ENCODE measurements around the gene PSAT1. TPM values are rescaled to one million over a fixed set of nuclear protein-coding genes. Genes with fewer than 3 reads are reported as not detected.

PSAT1 gene
- total RNA-seq, 4 donors from 2014 or later = 2.5 to 6.6 (median 4.3) TPM

- Histone ChIP-seq H3K4me1 (no peaks in the 10 kb centered on the region), H3K27ac (no peak overlapping the region), H3K27me3 (no peaks in the 10 kb centered on the region), H3K4me3 (no peak overlapping the region), H3K36me3 (no peaks in the 10 kb centered on the region), H3K9me3 (no peaks in the 10 kb centered on the region)
- no peak for ATAC-seq
- no peak for TF ChIP-seq POLR2AphosphoS5 (IDR thresholded peaks at IDR 0.05)
- TF ChIP-seq CTCF (IDR thresholded peaks at IDR 0.05) = no peak
- no peak for TF ChIP-seq EP300 (IDR thresholded peaks at IDR 0.05)
- TF ChIP-seq POLR2A (IDR thresholded peaks at IDR 0.05) = no peak
Observed at GRCh38 chr9:78354324-78354973, 57.5 kb downstream of the PSAT1 start.

GRCh38 chr9:78354989-78355388, 58.1 kb downstream of the PSAT1 start:
- no peaks in the 10 kb centered on the region for H3K9me3 ChIP-seq
- no peak overlapping the region for H3K4me3 ChIP-seq
- 51 to 76% methylated on average over 3 of the region's 3 CpGs for WGBS, 2 donors (ENCODE audit: low coverage in 1 of 2)
- no peaks in the 10 kb centered on the region for H3K27me3 ChIP-seq
- TF ChIP-seq POLR2AphosphoS5 (IDR thresholded peaks at IDR 0.05) (no peak), CTCF (IDR thresholded peaks at IDR 0.05) (no peak), POLR2A (IDR thresholded peaks at IDR 0.05) (no peak), EP300 (IDR thresholded peaks at IDR 0.05) (no peak)
- no peak for ATAC-seq
- no peak overlapping the region for H3K27ac ChIP-seq
- no peaks in the 10 kb centered on the region for H3K4me1 ChIP-seq
- H3K36me3 ChIP-seq = no peaks in the 10 kb centered on the region

- no peaks in the 10 kb centered on the region for H3K9me3 ChIP-seq
- H3K4me1 ChIP-seq = no peaks in the 10 kb centered on the region
- WGBS, 2 donors (ENCODE audit: low coverage in 1 of 2) = 90 to 93% methylated on average over 2 to 3 of the region's 4 CpGs
- ATAC-seq = no peak
- H3K36me3 ChIP-seq = no peaks in the 10 kb centered on the region
- H3K4me3 ChIP-seq = no peak overlapping the region
- TF ChIP-seq CTCF (IDR thresholded peaks at IDR 0.05) (no peak), EP300 (IDR thresholded peaks at IDR 0.05) (no peak), POLR2A (IDR thresholded peaks at IDR 0.05) (no peak), POLR2AphosphoS5 (IDR thresholded peaks at IDR 0.05) (no peak)
- no peaks in the 10 kb centered on the region for H3K27me3 ChIP-seq
- H3K27ac ChIP-seq = no peak overlapping the region
Observed at GRCh38 chr9:78356634-78357033, 59.7 kb downstream of the PSAT1 start.

GRCh38 chr9:78357165-78357873, 60.4 kb downstream of the PSAT1 start:
- H3K4me1 ChIP-seq = no peaks in the 10 kb centered on the region
- H3K27me3 ChIP-seq = no peaks in the 10 kb centered on the region
- 85% methylated on average over 2 of the region's 23 CpGs; no CpG with 5 or more reads in 1 of the 2 donors for WGBS, 2 donors (ENCODE audit: low coverage in 1 of 2)
- TF ChIP-seq POLR2A (IDR thresholded peaks at IDR 0.05) = no peak
- no peak for TF ChIP-seq CTCF (IDR thresholded peaks at IDR 0.05)
- TF ChIP-seq POLR2AphosphoS5 (IDR thresholded peaks at IDR 0.05) = no peak
- TF ChIP-seq EP300 (IDR thresholded peaks at IDR 0.05) = no peak
- no peak for ATAC-seq
- H3K9me3 ChIP-seq = no peaks in the 10 kb centered on the region
- no peak overlapping the region for H3K27ac ChIP-seq
- H3K36me3 ChIP-seq = no peaks in the 10 kb centered on the region
- no peak overlapping the region for H3K4me3 ChIP-seq

Data from gastroesophageal sphincter (tissue), 4 donors.